Adrenal gland (tissue), 12 donors: ENCODE measurements around the gene RPL29. TPM values are rescaled to one million over a fixed set of nuclear protein-coding genes. Genes with fewer than 3 reads are reported as not detected.

Experiments
- DNase-seq, 7 donors: peaks; one replicate each; pipeline ENCODE4 v3.0.0-alpha.2; 2019 to 2020
- H3K27ac ChIP-seq, 5 donors: fragments of 200-600 bp; sonication (generic) in 4 of 5; 1 replicate in 3 of 5; 2 replicates in 2 of 5; pipeline versions ENCODE4 v1.5.1 to v1.8.0; 2016 to 2020; ENCODE audit warnings: mild to moderate bottlenecking in 1 of 5
- H3K27me3 ChIP-seq: fragments of 200-600 bp; 2 replicates; pipeline ENCODE4 v1.8.0; 2021
- H3K36me3 ChIP-seq, 2 donors: fragments of 200-600 bp; replicated peaks in 1 of 2; 1 replicate in 1 of 2; 2 replicates in 1 of 2; pipeline versions ENCODE4 v1.5.1 to v1.8.0; 2018 to 2022
- H3K4me1 ChIP-seq, 2 donors: fragments of 200-600 bp; replicated peaks in 1 of 2; 1 replicate in 1 of 2; 2 replicates in 1 of 2; pipeline versions ENCODE4 v1.5.1 to v1.8.0; 2018 to 2021
- H3K4me3 ChIP-seq, 4 donors: fragments of 200-600 bp; sonication (generic) in 3 of 4; one replicate each; pipeline ENCODE4 v1.5.1; 2016 to 2018
- H3K9me3 ChIP-seq, 3 donors: fragments of 200-600 bp; sonication (generic) in 1 of 3; replicated peaks in 1 of 3; 1 replicate in 2 of 3; 2 replicates in 1 of 3; pipeline versions ENCODE4 v1.5.1 to v1.8.0; 2016 to 2021
- POLR2A ChIP-seq, 2 donors: fragments of 450-650 bp; IDR thresholded peaks; one replicate each; pipeline ENCODE4 v1.6.1; 2017; ENCODE audit warnings: antibody characterized with exemption in 2 of 2, mild to moderate bottlenecking in 2 of 2, moderate library complexity in 1 of 2
- WGBS, 4 donors: extraction: QIAGEN DNeasy Blood & Tissue Kit in 2 of 4; methylation state at CpG; one replicate each; pipeline versions ENCODE4 v1.1.5 to v1.1.7; 2013 to 2017; 5-methylcytosine and 5-hydroxymethylcytosine counted together
- intact Hi-C, 2 donors: fragments of 100-400 bp; cut with DNase I; formaldehyde crosslinking; loops; one replicate each; pipeline versions ENCODE4 v1.14.1 to v1.15.0; 2022 to 2023
- polyA plus RNA-seq, 3 donors: library from polyadenylated mRNA; stranded (reverse); fragments of 200-250 nt in 2 of 3; fragments of 350-450 nt in 1 of 3; fragmentation: Illumina TruSeq in 1 of 3; extraction: RNeasy Lipid Tissue Mini Kit (QIAGEN cat#74804) in 1 of 3; gene quantifications; one replicate each; pipeline ENCODE4 v1.2.3, GENCODE V29; 2013 to 2014
- total RNA-seq, 9 donors: library from RNA; depleted of rRNA in 4 of 9; stranded (reverse); fragments of >200 nt in 4 of 9; fragments of 120-200 nt in 1 of 9; fragmentation: NEBNext Ultra II Directional in 1 of 9; extraction: Animal tissue kit (Norgen Biotek cat#: 25700) in 1 of 9; gene quantifications; one replicate each; pipeline versions ENCODE4 v1.1.0 to v1.2.4, GENCODE V29; 2013 to 2023
- TF ChIP-seq, protein P1 (sequence below), 6 experiments: fragments of 450-650 bp in 4 of 6; fragments of 200-600 bp in 2 of 6; sonication (generic) in 1 of 6; IDR thresholded peaks; 1 replicate in 5 of 6; 2 replicates in 1 of 6; pipeline versions ENCODE4 v1.5.1 to v1.8.0; 2016 to 2021; ENCODE audit warnings: antibody characterized with exemption in 6 of 6, mild to moderate bottlenecking in 2 of 6, moderate library complexity in 1 of 6
- donor health status: healthy with polysubstance abuse.
- donor health status: Bipolar disorder and iron deficiency.
- donor health status: DM: yes; HTN: yes; CAD: no.
- donor health status: DM: no; HTN: no; CAD: no.
- donor health status: DM: no; HTN: no; CAD: no.
- donor health status: DM: yes; HTN: yes; CAD: no.

RPL29 gene
- total and polyA plus RNA-seq, 12 donors, result 947 to 3,421 (median 1,448) TPM

DNA sequence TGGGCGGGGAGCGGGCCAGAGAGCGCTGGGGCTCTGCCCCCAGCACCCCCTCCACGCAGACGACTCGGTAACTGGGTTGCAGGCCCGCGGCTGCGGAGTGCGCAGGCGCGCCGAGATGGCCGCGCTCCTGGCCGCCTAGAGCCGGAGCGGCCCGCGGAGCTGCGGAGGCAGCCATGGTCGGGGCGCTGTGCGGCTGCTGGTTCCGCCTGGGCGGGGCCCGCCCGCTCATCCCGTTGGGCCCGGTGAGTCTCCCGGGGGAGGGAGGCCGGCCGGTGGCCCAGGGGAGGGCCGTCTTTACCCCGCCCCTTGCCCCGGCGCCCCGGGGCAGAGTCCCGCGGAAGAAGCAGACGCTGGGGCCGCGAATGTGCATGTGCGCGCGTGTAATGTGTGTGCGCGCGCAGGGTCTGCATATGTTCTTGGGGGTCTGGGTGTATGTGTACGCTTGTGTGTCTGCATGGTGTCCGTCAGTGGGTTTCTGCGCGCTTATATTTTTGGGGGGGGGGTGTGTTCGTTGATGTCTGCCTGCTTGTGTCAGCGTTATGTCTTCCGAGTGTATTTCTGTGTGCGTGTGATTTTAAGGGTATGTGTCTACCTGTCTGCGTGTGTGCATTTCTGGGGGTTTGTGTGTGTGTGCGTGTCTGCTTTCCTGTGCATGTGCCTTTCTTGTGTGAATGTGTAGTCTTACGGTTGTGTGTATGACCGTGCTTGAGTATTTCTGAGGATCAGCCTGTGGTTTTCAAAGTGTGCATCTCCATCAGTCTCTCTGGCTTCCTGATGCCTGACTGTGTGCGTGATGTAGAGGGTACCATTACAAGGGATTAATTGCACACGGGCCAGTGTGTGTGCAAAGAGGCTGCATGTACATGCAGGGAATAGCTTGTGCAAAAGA, 20.5 kb downstream of the RPL29 start, which contains the start of gene ABHD14A:
TSS of gene ABHD14A (plus strand) at position 102 of the 889 bp plus-strand sequence. CDS start at position 174, 72 bp downstream.
- Histone ChIP-seq H3K36me3 (no peaks in the 10 kb centered on the region), H3K4me3 (peak within 1 kb of the TSS in 3 of 4 donors; percentile 20 to 53 (median 49)), H3K4me1 (peaks cover 24 to 50% of the 10 kb centered on the region in 2 donors), H3K27ac (peak within 1 kb of the TSS; percentile 93 to 100 (median 99)), H3K9me3 (no peaks in the 10 kb centered on the region), H3K27me3 (no peaks in the 10 kb centered on the region)
- TF ChIP-seq POLR2A (IDR thresholded peaks at IDR 0.05), result peak; percentile 58 to 80
- TF ChIP-seq, protein P1, sequence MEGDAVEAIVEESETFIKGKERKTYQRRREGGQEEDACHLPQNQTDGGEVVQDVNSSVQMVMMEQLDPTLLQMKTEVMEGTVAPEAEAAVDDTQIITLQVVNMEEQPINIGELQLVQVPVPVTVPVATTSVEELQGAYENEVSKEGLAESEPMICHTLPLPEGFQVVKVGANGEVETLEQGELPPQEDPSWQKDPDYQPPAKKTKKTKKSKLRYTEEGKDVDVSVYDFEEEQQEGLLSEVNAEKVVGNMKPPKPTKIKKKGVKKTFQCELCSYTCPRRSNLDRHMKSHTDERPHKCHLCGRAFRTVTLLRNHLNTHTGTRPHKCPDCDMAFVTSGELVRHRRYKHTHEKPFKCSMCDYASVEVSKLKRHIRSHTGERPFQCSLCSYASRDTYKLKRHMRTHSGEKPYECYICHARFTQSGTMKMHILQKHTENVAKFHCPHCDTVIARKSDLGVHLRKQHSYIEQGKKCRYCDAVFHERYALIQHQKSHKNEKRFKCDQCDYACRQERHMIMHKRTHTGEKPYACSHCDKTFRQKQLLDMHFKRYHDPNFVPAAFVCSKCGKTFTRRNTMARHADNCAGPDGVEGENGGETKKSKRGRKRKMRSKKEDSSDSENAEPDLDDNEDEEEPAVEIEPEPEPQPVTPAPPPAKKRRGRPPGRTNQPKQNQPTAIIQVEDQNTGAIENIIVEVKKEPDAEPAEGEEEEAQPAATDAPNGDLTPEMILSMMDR (IDR thresholded peaks at IDR 0.05), result no peak
- intact Hi-C loops, result no loop called here
- WGBS, 4 donors, result 0 to 1% (median 0%) methylated on average over 25 to 63 of the region's 63 CpGs
- DNase-seq, result peak; percentile 68 to 79 (median 77)

DNA sequence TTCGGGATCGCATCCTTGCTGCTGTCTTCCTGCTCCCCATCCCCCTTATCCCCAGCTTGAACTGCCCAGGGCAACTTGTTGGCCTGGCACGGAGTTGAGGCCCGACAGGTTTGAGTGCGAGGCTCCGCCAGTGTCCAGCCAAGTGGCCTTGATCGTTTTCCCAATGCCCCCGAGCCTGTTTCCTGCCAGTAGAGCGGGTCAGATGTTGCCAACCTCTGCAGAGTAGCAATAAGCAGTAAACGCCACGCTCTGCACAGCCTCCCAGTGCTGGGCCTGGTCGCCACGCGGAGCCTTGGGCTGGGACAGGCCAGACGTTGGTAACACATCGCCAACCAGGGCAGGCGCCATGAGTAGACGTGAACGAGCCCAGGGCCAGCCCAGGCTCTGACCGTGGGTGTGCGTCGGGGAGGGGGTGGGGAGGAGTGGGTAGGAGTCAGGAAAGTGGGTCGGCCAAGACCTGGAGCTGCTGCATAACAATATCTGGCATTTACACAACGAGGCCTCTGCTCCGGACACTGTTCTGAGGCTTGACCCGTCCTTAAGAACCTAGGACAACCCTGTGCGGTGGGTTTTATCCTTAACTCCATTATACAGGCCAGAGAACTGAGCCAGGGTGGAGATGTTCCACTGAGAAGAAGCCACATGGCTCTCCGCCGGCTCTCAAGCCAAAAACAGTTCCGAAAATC, 21.3 kb downstream of the RPL29 start:
- Histone ChIP-seq H3K36me3 (no peaks in the 10 kb centered on the region), H3K27ac (peak overlapping the region; percentile 93 to 100 (median 99)), H3K4me3 (peak overlapping the region in 3 of 4 donors; percentile 20 to 53 (median 43)), H3K27me3 (no peaks in the 10 kb centered on the region), H3K4me1 (peaks cover 24 to 51% of the 10 kb centered on the region in 2 donors), H3K9me3 (no peaks in the 10 kb centered on the region)
- WGBS, 4 donors, result 0 to 11% (median 10%) methylated on average over 10 to 30 of the region's 30 CpGs
- TF ChIP-seq, protein P1 (IDR thresholded peaks at IDR 0.05), result peak in 3 of 6 experiments; percentile 26 to 53 (median 35)
- no peak for TF ChIP-seq POLR2A (IDR thresholded peaks at IDR 0.05)
- intact Hi-C loops, result no loop called here
- DNase-seq, result peak in 6 of 7 donors; percentile 68 to 85 (median 78)

DNA sequence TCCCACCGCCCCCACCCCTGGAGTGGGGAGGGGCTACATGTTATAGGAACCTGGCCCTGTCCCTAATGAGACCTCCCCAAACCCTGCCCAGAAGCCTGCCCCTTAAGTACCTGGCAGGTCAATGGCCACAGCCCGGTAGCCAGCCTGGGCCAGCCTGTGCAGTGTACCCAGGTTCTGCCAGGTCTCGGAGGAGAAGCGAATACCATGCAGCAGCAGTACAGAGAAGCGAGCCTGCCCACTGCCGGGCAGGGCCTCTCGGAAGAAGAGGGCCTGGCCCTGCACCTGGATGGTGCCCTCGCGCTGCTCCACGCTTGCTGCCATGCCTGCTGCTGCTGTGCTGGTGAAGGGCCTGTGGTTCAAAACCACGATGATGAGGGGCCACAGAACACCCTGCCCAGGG, 24.3 kb downstream of the RPL29 start:
- Histone ChIP-seq H3K27ac (peak overlapping the region in 3 of 5 donors; percentile 13 to 46 (median 35)), H3K36me3 (no peaks in the 10 kb centered on the region), H3K4me1 (peaks cover 35 to 63% of the 10 kb centered on the region in 2 donors), H3K4me3 (no peak overlapping the region), H3K27me3 (no peaks in the 10 kb centered on the region), H3K9me3 (no peaks in the 10 kb centered on the region)
- WGBS, 4 donors, result 88 to 92% (median 90%) methylated on average over 9 to 11 of the region's 11 CpGs; no CpG with 5 or more reads in 1 of the 4 donors
- TF ChIP-seq, protein P1 (IDR thresholded peaks at IDR 0.05), result no peak
- TF ChIP-seq POLR2A (IDR thresholded peaks at IDR 0.05), result no peak
- intact Hi-C loops, result no loop called here
- DNase-seq, result no peak
